Breast epithelium (tissue), 3 donors: ENCODE results near the gene KCNMB2.

Experiments used
- POLR2A ChIP-seq: fragments of 450-650 bp; IDR thresholded peaks from one replicate; pipeline ENCODE4 v1.6.1; 2016; ENCODE audit warnings: antibody characterized with exemption, mild to moderate bottlenecking, moderate library complexity
- TF ChIP-seq, protein P1 (sequence below), 3 donors: fragments of 450-650 bp; IDR thresholded peaks; one replicate each; pipeline ENCODE4 v1.5.1; 2016 to 2017; ENCODE audit warnings: antibody characterized with exemption in 3 of 3, mild to moderate bottlenecking in 3 of 3, moderate library complexity in 3 of 3

DNA sequence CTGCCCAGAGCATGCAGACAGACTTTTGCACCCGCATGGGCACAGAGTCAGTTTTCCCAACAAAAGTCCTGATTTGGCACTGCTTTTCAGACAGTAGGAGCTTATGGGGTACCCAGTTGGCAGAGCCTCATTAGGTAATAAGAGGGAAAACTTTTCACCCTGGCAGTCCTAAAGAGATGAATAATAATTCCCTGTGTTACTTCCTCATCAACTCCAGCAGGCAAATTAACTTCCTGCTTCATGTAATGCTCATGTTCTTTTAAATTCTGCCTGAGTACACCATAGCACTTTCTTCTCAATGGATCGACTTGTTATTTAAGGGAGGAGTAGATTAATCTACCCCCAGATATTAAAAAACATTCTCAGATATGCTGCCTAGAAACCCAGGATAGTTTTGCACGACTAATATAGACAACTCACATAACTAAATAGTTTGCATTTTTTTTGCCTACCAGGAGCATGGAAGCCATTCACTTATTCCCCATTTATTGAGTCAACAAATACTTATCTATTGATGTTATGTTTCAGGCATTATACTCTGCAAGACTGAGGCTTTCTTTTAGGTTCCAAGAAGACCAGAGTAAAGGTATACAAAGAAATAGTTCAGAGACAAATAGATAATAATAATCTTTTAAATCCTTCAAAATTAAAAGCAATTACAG lies 214.5 kb downstream of the KCNMB2 start:
- TF ChIP-seq, protein P1, sequence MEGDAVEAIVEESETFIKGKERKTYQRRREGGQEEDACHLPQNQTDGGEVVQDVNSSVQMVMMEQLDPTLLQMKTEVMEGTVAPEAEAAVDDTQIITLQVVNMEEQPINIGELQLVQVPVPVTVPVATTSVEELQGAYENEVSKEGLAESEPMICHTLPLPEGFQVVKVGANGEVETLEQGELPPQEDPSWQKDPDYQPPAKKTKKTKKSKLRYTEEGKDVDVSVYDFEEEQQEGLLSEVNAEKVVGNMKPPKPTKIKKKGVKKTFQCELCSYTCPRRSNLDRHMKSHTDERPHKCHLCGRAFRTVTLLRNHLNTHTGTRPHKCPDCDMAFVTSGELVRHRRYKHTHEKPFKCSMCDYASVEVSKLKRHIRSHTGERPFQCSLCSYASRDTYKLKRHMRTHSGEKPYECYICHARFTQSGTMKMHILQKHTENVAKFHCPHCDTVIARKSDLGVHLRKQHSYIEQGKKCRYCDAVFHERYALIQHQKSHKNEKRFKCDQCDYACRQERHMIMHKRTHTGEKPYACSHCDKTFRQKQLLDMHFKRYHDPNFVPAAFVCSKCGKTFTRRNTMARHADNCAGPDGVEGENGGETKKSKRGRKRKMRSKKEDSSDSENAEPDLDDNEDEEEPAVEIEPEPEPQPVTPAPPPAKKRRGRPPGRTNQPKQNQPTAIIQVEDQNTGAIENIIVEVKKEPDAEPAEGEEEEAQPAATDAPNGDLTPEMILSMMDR (IDR thresholded peaks at IDR 0.05): no peak
- TF ChIP-seq POLR2A: no peak
